ENCODE measurements around the gene RHOBTB3.

GRCh38 chr5:95701074-95701473 lies 30.1 kb upstream of the RHOBTB3 start:
- TF ChIP-seq CTCF (IDR thresholded peaks at IDR 0.05): no peak
- TF ChIP-seq POLR2A (IDR thresholded peaks at IDR 0.05): no peak
